ENCODE results near the gene AK5.

GRCh38 chr1:77276941-77277340, 4.9 kb upstream of the AK5 start:
- TF ChIP-seq CTCF (IDR thresholded peaks at IDR 0.05; ENCODE audit: insufficient read depth, low read length, poor library complexity, severe bottlenecking) (no peak), EZH2phosphoT487 (conservative IDR thresholded peaks at IDR 0.05; ENCODE audit: low read length) (no peak)
